ENCODE measurements around the gene VPS39. TPM values are rescaled to one million over a fixed set of nuclear protein-coding genes. Genes with fewer than 3 reads are reported as not detected.

VPS39 gene
- polyA plus RNA-seq, 1 of the 3 experiments (the other 2 are of a cell fraction), result 61.1 TPM

DNA sequence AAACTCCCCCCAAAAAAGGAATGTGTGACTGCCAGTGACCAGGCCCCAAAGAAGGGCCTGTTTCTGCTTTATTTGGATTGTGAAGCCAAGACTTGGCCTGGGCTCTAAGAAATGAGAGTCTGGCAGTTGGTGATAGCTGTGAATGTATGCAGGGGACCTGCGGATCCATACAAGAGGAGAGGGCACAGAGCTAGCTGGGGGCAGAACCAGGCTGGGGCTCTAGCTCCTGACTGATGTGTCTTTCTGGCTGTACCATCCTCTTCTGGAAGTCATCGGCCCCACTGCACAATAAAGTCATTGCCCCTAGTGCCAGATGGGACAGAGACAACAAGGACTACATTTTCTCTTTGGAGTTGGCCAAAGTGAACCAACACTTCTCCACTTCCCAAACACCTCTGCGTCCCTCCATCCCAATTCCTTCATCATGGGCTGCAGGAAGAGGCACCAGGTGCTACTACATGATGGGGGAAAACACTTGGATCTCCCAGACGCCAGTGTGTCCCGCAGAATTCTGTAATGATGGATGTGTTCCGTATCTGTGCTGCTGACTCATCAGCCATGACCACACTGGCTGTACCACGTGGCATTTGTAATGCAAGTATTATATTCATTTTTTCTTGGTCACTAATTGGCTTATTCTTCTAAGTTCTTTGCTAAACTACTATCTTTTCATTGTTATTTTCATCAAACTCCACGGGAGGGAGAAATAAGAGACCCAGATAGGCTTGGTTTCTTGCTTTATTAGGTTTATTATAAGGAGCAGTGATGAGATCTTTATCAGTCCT is 49.9 kb downstream of the VPS39 start (continued):
- TF ChIP-seq YY1 (IDR thresholded peaks at IDR 0.05; ENCODE audit: low read depth) (no peak), SMC3 (IDR thresholded peaks at IDR 0.05; ENCODE audit: low read depth, low read length) (no peak), TEAD4 (IDR thresholded peaks at IDR 0.05; ENCODE audit: borderline replicate concordance, insufficient read depth) (no peak), RAD21 (IDR thresholded peaks at IDR 0.05; ENCODE audit: low read length) (no peak), TAF1 (IDR thresholded peaks at IDR 0.05; ENCODE audit: borderline replicate concordance, low read depth, low read length) (no peak; the same call in 1 of the 2 replicates), MEF2A (IDR thresholded peaks at IDR 0.05; ENCODE audit: borderline replicate concordance, low read depth) (no peak)
- TF ChIP-seq, protein P1, sequence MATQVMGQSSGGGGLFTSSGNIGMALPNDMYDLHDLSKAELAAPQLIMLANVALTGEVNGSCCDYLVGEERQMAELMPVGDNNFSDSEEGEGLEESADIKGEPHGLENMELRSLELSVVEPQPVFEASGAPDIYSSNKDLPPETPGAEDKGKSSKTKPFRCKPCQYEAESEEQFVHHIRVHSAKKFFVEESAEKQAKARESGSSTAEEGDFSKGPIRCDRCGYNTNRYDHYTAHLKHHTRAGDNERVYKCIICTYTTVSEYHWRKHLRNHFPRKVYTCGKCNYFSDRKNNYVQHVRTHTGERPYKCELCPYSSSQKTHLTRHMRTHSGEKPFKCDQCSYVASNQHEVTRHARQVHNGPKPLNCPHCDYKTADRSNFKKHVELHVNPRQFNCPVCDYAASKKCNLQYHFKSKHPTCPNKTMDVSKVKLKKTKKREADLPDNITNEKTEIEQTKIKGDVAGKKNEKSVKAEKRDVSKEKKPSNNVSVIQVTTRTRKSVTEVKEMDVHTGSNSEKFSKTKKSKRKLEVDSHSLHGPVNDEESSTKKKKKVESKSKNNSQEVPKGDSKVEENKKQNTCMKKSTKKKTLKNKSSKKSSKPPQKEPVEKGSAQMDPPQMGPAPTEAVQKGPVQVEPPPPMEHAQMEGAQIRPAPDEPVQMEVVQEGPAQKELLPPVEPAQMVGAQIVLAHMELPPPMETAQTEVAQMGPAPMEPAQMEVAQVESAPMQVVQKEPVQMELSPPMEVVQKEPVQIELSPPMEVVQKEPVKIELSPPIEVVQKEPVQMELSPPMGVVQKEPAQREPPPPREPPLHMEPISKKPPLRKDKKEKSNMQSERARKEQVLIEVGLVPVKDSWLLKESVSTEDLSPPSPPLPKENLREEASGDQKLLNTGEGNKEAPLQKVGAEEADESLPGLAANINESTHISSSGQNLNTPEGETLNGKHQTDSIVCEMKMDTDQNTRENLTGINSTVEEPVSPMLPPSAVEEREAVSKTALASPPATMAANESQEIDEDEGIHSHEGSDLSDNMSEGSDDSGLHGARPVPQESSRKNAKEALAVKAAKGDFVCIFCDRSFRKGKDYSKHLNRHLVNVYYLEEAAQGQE (IDR thresholded peaks at IDR 0.05; ENCODE audit: low read depth, low read length), result no peak

DNA sequence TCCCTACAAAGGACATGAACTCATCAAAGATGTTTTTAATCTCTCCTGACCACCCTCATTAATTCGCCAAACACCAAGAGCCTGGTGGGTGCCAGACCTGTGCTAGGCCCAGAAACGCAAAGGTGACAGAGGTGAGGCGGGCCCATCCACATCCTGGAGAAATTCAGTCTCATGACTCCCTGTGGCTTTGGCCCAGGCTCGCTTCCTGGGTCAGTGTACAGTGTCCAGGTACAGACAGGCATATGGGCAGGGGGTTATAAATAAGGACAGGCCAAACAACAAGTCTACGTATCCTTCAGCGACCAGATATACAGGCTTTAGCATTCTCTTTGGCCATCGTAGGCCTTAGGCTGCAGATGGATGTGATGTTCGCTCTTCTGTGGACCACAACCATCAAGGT is 50.7 kb downstream of the VPS39 start:
- DNase-seq, result no peak
- Histone ChIP-seq H4K20me1 (ENCODE audit: insufficient read depth) (no peaks in the 10 kb centered on the region), H3K9me2 (no peaks in the 10 kb centered on the region), H2AFZ (ENCODE audit: low read depth) (no peak overlapping the region), H3K79me2 (ENCODE audit: insufficient read depth) (no peaks in the 10 kb centered on the region), H3K36me3 (replicated peaks in 1 of 2; ENCODE audit: control insufficient read depth in 1 of 2, insufficient read depth in 2 of 2, low read length in 1 of 2) (peaks cover 14 to 35% of the 10 kb centered on the region in 2 experiments), H3K27ac (ENCODE audit: low read depth in 2 of 2, low read length in 1 of 2) (0 out of 4 replicates have a peak overlapping the region, but pooled peaks of 1 of the 2 experiments have one; percentile 64), H3F3A (replicated peaks; ENCODE audit: insufficient read depth) (peaks cover 12% of the 10 kb centered on the region), H3K4me2 (no peak overlapping the region), H3K4me1 (ENCODE audit: control insufficient read depth in 1 of 2, insufficient read depth in 2 of 2, low read depth in 1 of 2, low read length in 1 of 2) (peaks cover 9 to 14% of the 10 kb centered on the region in 2 experiments; a peak in 1 of 4 replicates), H3K9ac (no peak overlapping the region), H3K4me3 (ENCODE audit: low read depth in 2 of 2, low read length in 1 of 2) (no peak overlapping the region), H3K27me3 (ENCODE audit: insufficient read depth) (no peaks in the 10 kb centered on the region), H3K9me3 (no peaks in the 10 kb centered on the region)
- 96% methylated on average over 8 of the region's 8 CpGs for WGBS (ENCODE audit: low lambda C conversion rate)
- CTCF ChIA-PET, result interaction anchor here (1.2 to 4.1 kb wide), 2 partner anchors 12 to 19 kb away, joined by 3 to 28 read pairs; no protein-coding TSS in a partner anchor
- POLR2A ChIA-PET, result no interaction called here
- TF ChIP-seq MXI1 (IDR thresholded peaks at IDR 0.05; ENCODE audit: low read depth, low read length), result no peak
- TF ChIP-seq RXRA (IDR thresholded peaks at IDR 0.05; ENCODE audit: borderline replicate concordance, low read depth), result no peak
- no peak for TF ChIP-seq GATA2 (CRISPR knock-in tag; IDR thresholded peaks at IDR 0.05)
- TF ChIP-seq EZH2phosphoT487 (IDR thresholded peaks at IDR 0.05; ENCODE audit: borderline replicate concordance, low read depth), result no peak
- TF ChIP-seq YY1 (IDR thresholded peaks at IDR 0.05; ENCODE audit: low read depth), result no peak
- no peak for TF ChIP-seq GABPA (IDR thresholded peaks at IDR 0.05; ENCODE audit: low read depth)
- TF ChIP-seq RCOR1 (IDR thresholded peaks at IDR 0.05; ENCODE audit: low read length), result no peak
- TF ChIP-seq, protein P1 (IDR thresholded peaks at IDR 0.05; ENCODE audit: low read depth, low read length), result no peak
- TF ChIP-seq FOXJ3 (CRISPR knock-in tag; IDR thresholded peaks at IDR 0.05), result no peak
- TF ChIP-seq, protein P2, sequence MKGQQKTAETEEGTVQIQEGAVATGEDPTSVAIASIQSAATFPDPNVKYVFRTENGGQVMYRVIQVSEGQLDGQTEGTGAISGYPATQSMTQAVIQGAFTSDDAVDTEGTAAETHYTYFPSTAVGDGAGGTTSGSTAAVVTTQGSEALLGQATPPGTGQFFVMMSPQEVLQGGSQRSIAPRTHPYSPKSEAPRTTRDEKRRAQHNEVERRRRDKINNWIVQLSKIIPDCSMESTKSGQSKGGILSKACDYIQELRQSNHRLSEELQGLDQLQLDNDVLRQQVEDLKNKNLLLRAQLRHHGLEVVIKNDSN (IDR thresholded peaks at IDR 0.05; ENCODE audit: borderline replicate concordance, low read depth), result no peak
- TF ChIP-seq, protein P3, sequence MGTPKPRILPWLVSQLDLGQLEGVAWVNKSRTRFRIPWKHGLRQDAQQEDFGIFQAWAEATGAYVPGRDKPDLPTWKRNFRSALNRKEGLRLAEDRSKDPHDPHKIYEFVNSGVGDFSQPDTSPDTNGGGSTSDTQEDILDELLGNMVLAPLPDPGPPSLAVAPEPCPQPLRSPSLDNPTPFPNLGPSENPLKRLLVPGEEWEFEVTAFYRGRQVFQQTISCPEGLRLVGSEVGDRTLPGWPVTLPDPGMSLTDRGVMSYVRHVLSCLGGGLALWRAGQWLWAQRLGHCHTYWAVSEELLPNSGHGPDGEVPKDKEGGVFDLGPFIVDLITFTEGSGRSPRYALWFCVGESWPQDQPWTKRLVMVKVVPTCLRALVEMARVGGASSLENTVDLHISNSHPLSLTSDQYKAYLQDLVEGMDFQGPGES (IDR thresholded peaks at IDR 0.05; ENCODE audit: low read depth, low read length), result no peak
- TF ChIP-seq, protein P4, sequence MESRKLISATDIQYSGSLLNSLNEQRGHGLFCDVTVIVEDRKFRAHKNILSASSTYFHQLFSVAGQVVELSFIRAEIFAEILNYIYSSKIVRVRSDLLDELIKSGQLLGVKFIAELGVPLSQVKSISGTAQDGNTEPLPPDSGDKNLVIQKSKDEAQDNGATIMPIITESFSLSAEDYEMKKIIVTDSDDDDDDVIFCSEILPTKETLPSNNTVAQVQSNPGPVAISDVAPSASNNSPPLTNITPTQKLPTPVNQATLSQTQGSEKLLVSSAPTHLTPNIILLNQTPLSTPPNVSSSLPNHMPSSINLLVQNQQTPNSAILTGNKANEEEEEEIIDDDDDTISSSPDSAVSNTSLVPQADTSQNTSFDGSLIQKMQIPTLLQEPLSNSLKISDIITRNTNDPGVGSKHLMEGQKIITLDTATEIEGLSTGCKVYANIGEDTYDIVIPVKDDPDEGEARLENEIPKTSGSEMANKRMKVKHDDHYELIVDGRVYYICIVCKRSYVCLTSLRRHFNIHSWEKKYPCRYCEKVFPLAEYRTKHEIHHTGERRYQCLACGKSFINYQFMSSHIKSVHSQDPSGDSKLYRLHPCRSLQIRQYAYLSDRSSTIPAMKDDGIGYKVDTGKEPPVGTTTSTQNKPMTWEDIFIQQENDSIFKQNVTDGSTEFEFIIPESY (IDR thresholded peaks at IDR 0.05; ENCODE audit: borderline replicate concordance, low read depth), result no peak
- TF ChIP-seq SIN3A (IDR thresholded peaks at IDR 0.05; ENCODE audit: borderline replicate concordance, low read depth, low read length), result no peak
